LNCaP clone FGC (cell line): ENCODE data around the gene TPCN2.

Experiments used
- DNase-seq: peaks from one replicate; pipeline ENCODE4 v3.0.0-alpha.2; 2011; ENCODE audit warnings: low read depth
- H3K4me3 ChIP-seq: 2 replicates; pipeline ENCODE4 v1.5.1; 2011; ENCODE audit warnings: mild to moderate bottlenecking, low read depth, low read length, control low read depth
- TF ChIP-seq, protein P1 (sequence below): IDR thresholded peaks from 2 replicates; pipeline ENCODE4 v1.5.1; 2012; ENCODE audit warnings: mild to moderate bottlenecking; ENCODE audit not compliant: control insufficient read depth, insufficient read depth; ENCODE audit errors: extremely low read depth

TPCN2 gene

DNA sequence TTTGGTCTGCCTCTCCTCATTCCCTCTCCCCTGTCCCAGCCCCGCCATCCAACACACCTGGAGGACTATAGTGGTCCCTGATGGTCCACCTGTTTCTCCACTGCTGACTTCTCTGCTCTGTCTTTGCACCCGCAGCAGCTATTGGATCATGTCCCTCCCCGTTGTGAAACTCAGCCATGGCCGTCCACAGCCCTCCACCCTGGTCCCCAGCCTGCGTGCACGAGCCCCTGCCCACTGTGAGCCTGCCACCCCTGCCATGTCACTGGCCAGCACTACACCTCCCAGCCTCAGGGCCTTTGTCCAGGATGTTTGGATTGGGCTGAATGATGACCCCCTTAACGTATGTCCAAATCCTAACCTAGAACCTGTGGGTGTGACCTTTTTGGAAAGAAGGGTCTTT is 59.3 kb downstream of the TPCN2 start:
- DNase-seq, result no peak
- TF ChIP-seq, protein P1, sequence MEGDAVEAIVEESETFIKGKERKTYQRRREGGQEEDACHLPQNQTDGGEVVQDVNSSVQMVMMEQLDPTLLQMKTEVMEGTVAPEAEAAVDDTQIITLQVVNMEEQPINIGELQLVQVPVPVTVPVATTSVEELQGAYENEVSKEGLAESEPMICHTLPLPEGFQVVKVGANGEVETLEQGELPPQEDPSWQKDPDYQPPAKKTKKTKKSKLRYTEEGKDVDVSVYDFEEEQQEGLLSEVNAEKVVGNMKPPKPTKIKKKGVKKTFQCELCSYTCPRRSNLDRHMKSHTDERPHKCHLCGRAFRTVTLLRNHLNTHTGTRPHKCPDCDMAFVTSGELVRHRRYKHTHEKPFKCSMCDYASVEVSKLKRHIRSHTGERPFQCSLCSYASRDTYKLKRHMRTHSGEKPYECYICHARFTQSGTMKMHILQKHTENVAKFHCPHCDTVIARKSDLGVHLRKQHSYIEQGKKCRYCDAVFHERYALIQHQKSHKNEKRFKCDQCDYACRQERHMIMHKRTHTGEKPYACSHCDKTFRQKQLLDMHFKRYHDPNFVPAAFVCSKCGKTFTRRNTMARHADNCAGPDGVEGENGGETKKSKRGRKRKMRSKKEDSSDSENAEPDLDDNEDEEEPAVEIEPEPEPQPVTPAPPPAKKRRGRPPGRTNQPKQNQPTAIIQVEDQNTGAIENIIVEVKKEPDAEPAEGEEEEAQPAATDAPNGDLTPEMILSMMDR, result no peak
- H3K4me3 ChIP-seq, result no peak overlapping the region

DNA sequence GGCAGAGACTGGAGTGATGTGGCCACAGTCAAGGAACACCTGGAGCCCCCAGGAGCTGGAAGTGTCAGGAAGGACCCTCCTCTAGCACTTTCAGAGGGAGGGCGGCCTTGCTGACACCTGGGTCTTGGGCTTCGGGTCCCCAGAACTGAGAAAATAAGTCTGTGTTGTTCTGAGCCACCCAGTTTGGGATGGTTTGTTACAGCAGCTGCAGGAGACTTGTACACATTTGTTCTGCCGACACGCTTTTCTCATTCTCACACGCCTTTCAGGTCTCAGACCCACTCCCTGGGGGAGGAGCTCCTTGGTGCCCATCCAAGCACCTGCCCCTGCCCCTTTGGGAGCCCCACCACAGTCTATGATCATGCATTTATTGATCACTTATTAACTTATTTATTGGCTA is 59.8 kb downstream of the TPCN2 start:
- H3K4me3 ChIP-seq, result no peak overlapping the region
- TF ChIP-seq, protein P1, result no peak
- DNase-seq, result no peak

DNA sequence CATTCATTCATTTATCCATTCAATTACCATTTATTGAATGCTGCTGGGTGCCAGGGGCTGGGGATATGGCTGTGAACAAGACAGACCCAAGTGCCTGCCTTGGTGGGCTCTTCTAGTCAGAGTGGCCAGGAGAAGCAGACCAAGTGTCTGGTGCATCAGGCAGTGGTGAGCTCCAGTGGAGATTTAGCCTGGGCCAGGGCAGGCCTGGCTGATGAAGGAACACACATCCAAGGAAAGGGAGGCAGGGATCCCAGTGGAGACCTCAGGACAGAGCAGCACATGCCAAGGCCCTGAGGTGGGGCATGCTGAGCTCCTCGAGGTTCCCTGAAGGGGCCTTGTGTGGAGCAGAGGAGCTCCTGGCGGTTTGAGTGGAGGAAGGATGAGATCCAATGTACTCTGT is 60.4 kb downstream of the TPCN2 start:
- DNase-seq, result no peak
- TF ChIP-seq, protein P1, result no peak
- no peak overlapping the region for H3K4me3 ChIP-seq

DNA sequence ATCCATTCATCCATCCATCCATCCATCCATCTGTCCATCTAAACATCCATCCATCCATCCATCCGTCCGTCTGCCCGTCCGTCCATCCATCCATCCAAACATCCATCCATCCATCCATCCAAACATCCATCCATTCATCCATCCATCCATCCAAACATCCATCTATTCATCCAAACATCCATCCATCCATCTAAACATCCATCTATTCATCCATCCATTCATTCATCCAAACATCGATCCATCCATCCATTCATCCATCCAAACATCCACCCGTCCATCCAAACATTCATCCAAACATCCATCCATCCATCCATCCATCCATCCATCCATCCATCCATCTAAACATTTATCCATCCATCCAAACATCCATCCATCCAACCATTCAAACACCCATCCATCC is 61.7 kb downstream of the TPCN2 start:
- H3K4me3 ChIP-seq, result no peak overlapping the region
- DNase-seq, result no peak
- TF ChIP-seq, protein P1, result no peak

DNA sequence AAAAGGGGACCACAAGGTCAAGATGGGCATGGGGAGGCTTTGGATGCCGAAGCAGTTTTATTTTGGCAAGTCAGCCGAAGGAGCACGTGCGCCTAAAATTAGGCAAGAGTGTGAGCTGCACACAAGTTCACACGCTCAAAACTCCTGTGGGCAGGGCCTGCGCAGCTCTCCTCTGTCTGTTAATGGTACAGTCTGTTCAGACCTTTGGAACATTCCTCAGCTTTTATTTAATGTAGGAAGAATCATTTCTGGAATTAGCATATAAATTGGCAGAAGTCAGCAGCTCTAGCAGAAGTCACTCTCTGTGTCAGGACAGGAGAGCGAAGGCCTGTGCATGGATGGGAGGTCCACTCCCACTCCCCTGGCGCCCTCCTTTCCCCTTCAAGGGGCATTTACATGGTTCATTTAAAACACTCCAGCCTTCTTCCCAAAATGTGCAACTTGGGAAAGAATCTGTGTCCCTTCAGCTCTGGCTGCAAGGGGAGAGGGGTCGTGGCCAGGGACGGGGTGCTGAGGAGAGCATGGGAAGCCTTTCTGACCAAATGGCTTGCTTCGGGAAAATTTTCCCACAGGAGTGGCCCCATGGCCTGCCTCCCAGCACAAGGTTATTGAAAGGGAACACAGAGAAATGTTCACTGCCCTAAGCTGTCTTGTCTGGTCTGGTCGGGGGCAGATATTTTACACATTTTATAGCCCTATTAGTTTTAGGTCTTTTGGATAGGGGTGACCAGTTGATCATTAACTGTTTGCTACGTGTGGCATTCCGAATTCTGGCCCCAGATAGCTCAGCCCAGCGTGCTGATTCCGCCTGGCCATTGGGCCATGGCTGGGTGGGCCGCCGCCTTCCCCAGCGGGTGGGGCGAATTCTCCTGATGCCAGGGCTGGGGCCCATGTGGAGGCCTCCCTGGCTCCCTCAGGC is 63.2 kb downstream of the TPCN2 start:
- TF ChIP-seq, protein P1, result no peak
- no peak for DNase-seq
- no peak overlapping the region for H3K4me3 ChIP-seq

DNA sequence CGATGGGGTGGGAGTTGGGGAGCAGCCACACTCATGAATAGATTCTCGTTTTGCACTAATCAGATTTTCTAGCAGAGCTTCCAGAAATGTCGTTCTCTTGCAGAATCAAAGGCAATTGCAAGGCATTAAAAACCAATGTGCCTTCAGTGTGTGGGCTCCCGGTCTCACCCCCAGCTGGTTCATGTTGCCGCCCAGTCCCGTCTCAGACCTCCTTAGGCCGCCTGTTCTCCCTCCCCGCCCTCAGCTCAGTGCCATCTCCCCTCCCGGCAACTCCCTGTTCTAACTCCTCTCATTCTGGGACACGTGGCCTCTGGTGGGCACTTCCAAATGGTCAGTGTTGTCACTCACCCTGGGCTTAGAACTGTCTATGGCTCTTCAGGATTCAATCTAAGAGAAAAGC is 64.5 kb downstream of the TPCN2 start:
- no peak for DNase-seq
- TF ChIP-seq, protein P1, result no peak
- no peak overlapping the region for H3K4me3 ChIP-seq
